Colon (tissue), 2 donors: ENCODE results near the gene SLC15A3.

Experiments
- FAIRE-seq: peaks from 2 replicates; lab custom pipeline; 2012; peaks lifted over from hg19 to GRCh38; lab: Jason Lieb, UNC
- donor health status: control.
- donor health status: control.

SLC15A3 gene

GRCh38 chr11:60945295-60945667, 6.7 kb downstream of the SLC15A3 start:
- FAIRE-seq, result no peak

- FAIRE-seq, result no peak
Measured at GRCh38 chr11:60944490-60945294, 7.3 kb downstream of the SLC15A3 start.

- no peak for FAIRE-seq
Measured at GRCh38 chr11:60942970-60943565, 8.9 kb downstream of the SLC15A3 start.

- no peak for FAIRE-seq
Measured at GRCh38 chr11:60942219-60942618, 9.8 kb downstream of the SLC15A3 start.

DNA sequence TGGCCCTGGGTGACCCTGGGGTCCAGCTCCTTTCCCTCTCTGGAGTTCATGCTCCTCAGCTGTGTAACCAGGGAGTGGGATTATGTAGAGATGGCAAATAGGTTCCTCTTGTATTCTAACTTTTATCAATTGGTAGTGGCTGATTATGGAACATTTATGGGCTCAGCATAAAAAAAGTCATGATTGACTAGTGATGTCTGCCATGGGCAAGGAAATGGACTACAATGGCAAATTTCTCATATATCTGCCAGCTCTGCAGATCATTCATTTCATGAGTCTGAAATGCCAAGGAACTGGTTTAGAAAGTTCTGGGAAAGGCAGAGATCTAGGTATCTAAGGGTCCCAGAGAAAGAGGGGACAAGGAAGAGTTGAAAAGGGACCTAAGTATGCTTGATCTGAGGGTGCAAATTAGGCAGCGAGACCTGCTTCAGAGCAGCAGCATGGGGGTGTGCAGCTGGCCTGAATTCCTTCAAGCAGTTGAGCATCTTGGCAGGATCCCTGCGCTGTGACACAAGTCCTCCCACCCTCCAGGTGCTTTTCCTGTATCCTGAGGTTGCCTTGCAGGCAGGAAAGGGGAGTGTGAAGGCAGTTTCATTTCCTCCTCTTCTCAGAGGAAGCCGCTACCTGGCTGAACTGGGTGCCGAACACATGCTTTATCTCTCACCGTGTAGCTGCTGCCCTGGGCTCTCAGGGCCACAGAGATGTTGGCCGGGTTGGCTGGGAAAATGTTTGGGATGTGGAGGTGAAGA, 10.4 kb downstream of the SLC15A3 start:
- FAIRE-seq, result no peak

DNA sequence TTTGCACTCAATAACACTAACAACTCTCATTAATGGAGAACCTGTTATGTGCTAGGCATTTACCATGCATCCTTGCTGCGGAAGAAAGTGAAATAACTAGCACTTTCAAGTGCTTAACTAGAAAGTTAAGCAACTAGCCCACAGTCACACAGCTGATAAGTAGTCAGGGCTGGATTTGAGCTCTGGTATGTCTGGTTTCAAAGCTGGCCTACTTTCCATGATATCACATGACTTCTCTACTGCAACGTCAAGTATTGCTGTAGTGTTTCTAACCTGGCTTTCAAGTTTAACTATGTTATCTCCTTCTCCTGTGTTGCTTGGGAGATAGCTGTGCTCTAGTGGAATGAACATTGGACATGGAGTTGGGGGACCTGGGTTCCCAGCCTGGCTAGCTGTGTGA, 12.1 kb downstream of the SLC15A3 start:
- no peak for FAIRE-seq

DNA sequence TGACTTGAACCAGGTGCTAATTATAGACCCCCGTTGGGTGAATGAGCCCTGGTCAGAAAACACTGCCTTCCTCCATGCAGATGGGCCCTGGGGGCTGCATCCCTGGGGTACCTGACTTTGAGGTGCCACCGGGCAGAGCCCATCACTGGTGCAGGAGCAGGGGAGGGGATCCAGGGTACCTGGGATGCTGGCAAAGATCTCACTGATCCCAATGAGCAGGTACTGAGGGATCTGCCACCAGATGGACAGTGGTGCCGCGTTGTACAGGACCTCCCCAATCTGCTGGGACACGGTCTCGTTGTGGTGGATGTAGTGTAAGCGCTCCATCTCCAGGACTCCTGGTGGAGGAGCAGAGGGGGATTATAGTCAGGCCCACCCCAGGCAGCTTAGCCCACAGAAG, 12.7 kb downstream of the SLC15A3 start:
- no peak for FAIRE-seq

- FAIRE-seq, result no peak
Measured at GRCh38 chr11:60938500-60938899, 13.5 kb downstream of the SLC15A3 start.

DNA sequence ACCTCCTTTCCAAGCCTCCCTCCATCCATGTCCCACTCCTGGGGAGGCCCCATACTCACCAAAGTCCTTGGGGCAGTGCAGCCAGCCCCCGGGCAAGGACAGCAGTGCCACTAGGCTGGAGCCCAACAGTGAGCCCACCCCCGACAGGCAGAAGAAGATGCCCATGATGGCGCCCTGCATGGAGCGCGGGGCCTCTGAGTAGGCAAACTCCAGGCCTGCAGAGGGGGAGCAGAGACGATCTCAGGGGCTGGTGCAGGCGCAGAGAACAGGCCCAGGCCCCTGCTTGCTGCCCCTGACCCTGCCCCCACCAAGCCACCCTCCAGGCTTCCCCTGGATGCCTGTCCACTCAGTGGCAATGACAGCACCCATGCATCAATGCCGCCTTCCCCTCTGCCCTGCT, 14.2 kb downstream of the SLC15A3 start:
- FAIRE-seq, result no peak

DNA sequence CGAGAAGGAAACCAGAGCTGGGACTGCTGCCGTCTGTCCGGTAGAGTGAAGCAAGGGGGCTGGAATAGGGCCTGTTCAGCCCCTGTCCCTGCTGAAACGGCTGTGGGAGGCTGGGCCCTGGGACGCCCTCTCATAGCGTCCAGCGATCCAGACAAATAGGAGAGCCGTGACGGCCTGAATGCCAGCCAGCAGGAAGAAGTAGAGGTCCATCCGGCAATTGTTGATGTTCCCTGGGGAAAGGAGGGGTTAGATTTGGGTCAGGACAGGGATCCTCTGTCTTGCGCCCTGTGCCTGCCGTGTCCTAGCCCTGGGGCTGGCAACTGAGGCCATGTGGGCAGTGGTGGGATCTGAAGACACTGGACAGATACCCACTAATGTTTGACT, 14.8 kb downstream of the SLC15A3 start:
- FAIRE-seq, result no peak

GRCh38 chr11:60936467-60937143, 15.4 kb downstream of the SLC15A3 start:
- no peak for FAIRE-seq

GRCh38 chr11:60935676-60936442, 16.1 kb downstream of the SLC15A3 start:
- no peak for FAIRE-seq

DNA sequence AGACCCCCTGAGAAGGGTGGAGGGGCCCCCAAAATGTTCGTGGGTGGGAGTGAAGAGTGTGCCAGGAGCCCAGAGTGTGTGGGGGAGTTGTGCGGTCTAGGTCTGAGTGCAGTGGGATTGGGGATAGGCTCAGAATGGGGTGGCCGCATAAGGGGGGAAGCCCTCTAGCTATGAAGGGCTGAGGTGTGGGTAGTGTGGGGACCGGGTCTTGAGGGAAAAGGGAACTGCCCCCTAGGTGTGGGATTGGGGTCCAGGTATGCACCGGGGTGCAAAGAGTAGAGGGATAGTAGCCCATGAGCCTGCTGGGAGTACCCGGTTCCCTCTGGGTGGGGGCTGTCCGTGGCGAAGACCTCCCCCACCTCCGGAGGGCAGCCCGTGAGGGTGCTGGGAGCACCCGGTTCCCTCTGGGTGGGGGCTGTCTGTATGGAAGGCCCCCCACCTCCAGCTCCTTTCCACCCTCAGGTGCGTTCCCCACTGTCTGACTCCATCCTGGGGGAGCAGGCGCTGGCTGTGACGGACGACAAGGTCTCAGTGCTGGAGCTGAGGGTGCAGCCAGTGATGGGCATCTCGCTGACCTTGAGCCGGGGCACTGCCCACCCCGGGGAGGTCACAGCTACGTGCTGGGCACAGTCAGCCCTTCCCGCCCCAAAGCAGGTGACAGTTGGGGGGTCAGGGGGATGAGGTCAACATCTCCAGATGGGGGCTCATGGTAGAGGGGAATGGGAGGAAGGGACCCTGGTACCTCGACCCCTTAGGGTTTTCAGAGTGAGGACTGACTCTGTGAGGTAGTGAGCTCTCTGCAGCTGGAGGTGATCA, 17.0 kb downstream of the SLC15A3 start:
- no peak for FAIRE-seq

DNA sequence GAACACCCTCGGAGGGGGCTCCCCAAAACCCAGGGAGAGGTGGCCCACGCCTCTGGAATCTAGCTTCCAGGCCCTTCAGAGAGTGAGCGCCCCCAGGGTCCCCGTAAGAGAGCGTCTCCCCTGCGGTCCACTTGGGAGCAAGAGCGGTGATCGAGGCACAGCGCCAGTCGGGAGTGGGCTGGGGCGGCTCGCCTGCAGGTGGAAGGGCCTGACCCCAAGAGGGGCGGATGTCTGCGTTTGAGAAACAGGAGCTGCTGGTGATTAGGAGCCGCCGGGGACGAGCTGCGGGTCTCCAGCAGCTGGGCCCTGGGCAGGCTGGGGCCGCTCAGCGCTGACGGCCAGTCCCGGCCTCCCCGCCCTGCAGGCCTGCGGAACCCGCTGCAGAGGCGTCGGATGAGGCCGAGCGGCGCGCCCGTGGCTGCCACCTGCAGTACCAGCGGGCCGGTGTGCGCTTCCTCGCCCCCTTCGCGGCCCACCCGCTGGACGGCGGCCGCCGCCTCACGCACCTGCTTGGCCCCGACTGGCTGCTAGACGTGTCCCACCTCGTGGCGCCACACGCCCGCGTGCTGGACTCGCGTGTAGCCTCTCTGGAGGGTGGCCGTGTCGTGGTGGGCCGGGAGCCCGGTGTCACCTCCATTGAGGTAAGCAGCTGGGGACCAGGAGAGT, 17.7 kb downstream of the SLC15A3 start:
- no peak for FAIRE-seq

DNA sequence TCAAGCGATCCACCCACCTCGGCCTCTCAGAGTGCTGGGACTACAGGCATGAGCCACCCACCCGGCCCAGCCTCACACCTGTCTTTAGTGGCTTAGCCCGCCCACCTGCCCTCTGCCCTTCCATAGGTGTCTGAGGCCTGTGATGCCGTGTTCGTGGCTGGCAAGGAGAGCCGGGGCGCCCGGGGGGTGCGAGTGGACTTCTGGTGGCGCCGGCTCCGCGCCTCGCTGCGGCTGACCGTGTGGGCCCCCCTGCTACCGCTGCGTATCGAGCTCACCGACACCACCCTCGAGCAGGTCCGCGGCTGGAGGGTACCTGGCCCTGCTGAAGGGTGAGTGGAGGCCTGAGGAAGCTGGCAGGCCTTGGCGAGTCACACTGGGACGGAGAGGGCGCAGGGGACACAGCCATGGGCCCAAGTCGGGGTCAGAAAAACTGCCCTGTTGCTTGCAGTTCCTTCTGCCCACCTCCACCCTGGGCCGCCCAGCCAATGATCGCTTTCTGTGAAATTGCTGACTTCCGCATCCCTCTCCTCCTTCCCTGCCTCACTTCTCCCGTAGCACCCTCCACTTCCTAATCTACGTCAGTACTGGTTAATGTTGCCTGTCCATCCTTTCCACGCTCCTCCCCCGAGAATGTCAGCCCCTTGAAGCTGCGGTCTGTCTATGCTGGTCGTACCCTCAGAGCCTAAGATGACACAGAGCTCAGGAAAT, 18.4 kb downstream of the SLC15A3 start:
- FAIRE-seq, result no peak

DNA sequence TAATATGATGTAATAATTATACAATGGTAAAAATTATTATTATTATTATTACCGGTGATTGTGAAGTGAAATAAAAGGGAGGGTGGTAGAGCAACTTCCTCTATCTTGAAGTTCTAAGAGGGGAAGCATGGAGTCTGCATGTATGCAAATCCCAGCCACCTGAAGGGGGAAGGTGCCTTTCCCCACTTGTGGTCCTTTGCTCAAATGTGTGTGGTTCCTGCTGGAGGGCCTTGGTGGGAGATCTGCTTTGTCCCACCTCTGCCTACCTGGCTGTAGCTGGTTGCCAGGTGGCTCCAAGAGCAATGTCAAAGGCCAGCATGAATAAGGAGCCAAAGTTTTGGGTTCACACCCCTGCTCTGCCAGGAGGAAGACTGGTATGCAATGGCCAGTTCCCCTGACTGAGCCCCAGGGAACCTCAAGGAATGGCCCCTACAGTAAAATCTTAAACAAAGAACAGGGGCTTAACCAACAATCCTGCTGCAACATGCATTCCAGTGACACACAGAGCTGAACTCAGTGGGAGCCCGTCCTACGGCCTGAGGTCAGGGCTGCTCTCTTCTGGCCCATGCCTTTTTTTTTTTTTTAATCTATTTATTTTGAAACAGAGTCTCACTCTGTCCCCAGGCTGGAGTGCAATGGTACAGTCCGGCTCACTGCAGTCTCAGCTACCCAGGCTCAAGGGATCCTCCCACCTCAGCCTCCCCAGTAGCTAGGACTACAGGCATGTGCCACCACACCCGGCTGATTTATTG, 19.2 kb downstream of the SLC15A3 start:
- FAIRE-seq, result no peak

- no peak for FAIRE-seq
Measured at GRCh38 chr11:60931917-60932316, 20.1 kb downstream of the SLC15A3 start.

GRCh38 chr11:60930394-60930793, 21.6 kb downstream of the SLC15A3 start:
- FAIRE-seq, result no peak

GRCh38 chr11:60929764-60930163, 22.2 kb downstream of the SLC15A3 start:
- no peak for FAIRE-seq
